ENCODE results near the gene ADCY1. TPM values are rescaled to one million over a fixed set of nuclear protein-coding genes. Genes with fewer than 3 reads are reported as not detected.

Gene ADCY1
- total RNA-seq, 1 donor from 2014 or later = 2.8 TPM

DNA sequence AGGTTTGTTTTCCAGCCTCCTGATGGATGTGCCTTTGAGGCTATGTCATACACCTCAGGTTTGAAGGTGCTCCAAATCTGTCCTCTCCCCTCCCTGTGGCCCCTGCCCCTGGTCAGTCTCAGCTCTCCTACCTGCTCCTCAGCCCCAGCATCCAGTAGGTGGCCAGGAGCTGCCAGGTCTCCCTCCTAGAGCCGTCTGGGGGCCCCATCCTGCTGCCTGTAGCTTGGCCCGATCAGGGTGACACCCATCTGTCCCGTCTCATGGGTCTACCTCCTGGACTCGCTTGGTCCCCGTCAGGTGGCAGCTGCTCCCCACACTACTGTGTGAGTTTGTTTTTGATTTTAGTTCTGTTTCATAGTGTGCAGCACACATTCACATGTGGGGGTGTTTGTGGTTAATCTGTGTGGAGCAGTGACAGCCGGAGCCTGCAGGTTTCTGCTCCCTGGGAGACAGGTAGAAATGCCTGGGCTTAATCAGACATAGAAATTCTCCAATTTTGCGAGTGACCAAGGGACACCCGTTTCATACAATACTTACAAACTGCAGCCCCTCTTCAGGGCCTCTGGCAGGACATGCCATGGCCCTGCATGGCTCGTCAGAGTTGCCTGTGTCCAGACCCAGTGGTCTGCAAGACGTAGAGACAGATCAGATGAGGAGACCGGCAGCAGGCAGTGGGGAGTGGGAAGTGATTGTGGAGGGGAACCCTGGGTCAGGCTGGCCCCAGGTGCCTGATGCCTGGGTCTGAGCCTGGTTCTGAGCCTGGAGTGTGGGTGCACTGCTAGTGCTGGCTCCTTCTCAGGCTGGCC, 17.1 kb downstream of the ADCY1 start:
- Histone ChIP-seq H3K4me3 (no peak overlapping the region), H3K27ac (replicated peaks) (no peak overlapping the region), H3K27me3 (ENCODE audit: low read depth) (peaks cover 13% of the 10 kb centered on the region), H3K9me3 (replicated peaks) (no peaks in the 10 kb centered on the region), H3K36me3 (no peaks in the 10 kb centered on the region), H3K4me1 (no peaks in the 10 kb centered on the region)
- no peak for DNase-seq
- intact Hi-C loops (cut with micrococcal nuclease) = no loop called here
- no peak for TF ChIP-seq CTCF (IDR thresholded peaks at IDR 0.05; ENCODE audit: borderline replicate concordance)

GRCh38 chr7:45592230-45592991, 18.2 kb downstream of the ADCY1 start:
- Histone ChIP-seq H3K27ac (replicated peaks) (no peak overlapping the region), H3K27me3 (ENCODE audit: low read depth) (peaks cover 6% of the 10 kb centered on the region), H3K4me1 (no peaks in the 10 kb centered on the region), H3K36me3 (no peaks in the 10 kb centered on the region), H3K9me3 (replicated peaks) (no peaks in the 10 kb centered on the region), H3K4me3 (no peak overlapping the region)
- TF ChIP-seq CTCF (IDR thresholded peaks at IDR 0.05; ENCODE audit: borderline replicate concordance) = no peak
- intact Hi-C loops (cut with micrococcal nuclease) = no loop called here
- no peak for DNase-seq

DNA sequence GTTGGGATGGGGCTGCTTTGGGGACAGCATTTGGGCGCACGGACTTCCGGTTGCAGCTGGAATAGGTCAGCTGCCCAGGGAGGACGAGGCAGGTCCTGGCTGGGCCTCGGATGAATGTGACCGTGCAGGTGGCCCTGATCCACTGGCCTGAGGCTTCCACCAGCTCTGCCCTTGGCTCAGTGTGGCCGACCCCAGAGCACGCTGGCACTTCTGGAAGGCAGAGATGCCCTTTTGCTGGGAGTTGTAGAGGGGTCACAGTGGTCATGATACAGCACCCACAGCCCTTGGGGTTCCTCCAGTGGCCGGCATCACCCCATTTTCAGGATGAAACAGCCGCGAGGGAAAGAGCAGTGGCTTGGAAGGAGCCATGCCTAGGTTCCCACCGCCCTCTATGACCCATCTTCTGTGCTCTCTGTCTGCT, 19.0 kb downstream of the ADCY1 start:
- H3K4me1 ChIP-seq = no peaks in the 10 kb centered on the region
- no peaks in the 10 kb centered on the region for H3K36me3 ChIP-seq
- H3K4me3 ChIP-seq = no peak overlapping the region
- DNase-seq = no peak
- no peaks in the 10 kb centered on the region for H3K9me3 ChIP-seq (replicated peaks)
- no peak for TF ChIP-seq CTCF (IDR thresholded peaks at IDR 0.05; ENCODE audit: borderline replicate concordance)
- peaks cover 6% of the 10 kb centered on the region for H3K27me3 ChIP-seq (ENCODE audit: low read depth)
- intact Hi-C loops (cut with micrococcal nuclease) = no loop called here
- H3K27ac ChIP-seq (replicated peaks) = no peak overlapping the region

GRCh38 chr7:45593877-45594276, 19.7 kb downstream of the ADCY1 start:
- no peak for DNase-seq
- H3K27me3 ChIP-seq (ENCODE audit: low read depth) = peaks cover 6% of the 10 kb centered on the region
- intact Hi-C loops (cut with micrococcal nuclease) = no loop called here
- TF ChIP-seq CTCF (IDR thresholded peaks at IDR 0.05; ENCODE audit: borderline replicate concordance) = no peak
- H3K27ac ChIP-seq (replicated peaks) = no peak overlapping the region
- H3K4me3 ChIP-seq = no peak overlapping the region
- no peaks in the 10 kb centered on the region for H3K9me3 ChIP-seq (replicated peaks)
- H3K36me3 ChIP-seq = no peaks in the 10 kb centered on the region
- H3K4me1 ChIP-seq = no peaks in the 10 kb centered on the region

DNA sequence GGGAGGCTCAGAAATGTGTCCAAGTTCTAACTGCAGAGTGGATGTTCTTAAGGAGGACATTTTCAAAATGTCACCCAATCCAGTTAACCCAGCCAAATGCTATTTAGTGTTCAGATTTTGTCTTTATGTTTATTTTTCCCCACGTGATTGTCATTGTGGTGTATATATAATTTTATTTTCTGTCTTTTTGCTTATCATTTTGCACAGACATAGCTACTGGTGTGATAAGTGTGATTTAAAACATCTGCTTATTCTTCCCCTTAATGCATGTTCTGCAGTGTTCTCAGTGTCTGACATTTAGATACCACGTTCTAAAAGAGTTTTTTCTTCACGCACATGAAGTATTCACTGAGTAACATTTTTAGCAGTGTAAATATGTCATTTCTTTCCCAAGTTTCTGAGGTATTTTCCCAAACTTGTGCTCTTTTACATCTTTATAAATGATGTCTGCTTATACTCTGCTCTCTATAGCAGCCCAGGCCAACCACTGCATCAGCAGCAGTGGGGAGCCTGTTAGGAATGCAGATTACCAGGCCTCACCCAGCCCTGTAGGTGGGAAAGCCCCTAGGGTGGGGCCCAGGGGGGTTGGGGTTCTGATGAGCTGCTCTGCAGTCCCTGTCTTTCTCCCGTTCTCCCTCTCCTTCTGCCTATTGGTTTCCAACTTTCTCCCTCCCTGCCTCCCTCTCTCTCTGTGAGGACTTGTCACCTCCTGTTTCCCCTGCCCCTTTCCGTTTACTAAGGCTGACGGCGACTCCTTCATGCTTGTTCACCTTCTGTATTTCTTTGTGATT, 20.8 kb downstream of the ADCY1 start:
- Histone ChIP-seq H3K27me3 (ENCODE audit: low read depth) (no peaks in the 10 kb centered on the region), H3K9me3 (replicated peaks) (no peaks in the 10 kb centered on the region), H3K36me3 (no peaks in the 10 kb centered on the region), H3K27ac (replicated peaks) (no peak overlapping the region), H3K4me3 (no peak overlapping the region), H3K4me1 (peaks cover 2% of the 10 kb centered on the region)
- no peak for TF ChIP-seq CTCF (IDR thresholded peaks at IDR 0.05; ENCODE audit: borderline replicate concordance)
- DNase-seq = no peak
- intact Hi-C loops (cut with micrococcal nuclease) = no loop called here
